Fibroblast of lung (primary cell): ENCODE measurements around the gene SCMH1. TPM values are rescaled to one million over a fixed set of nuclear protein-coding genes. Genes with fewer than 3 reads are reported as not detected.

Experiments
- DNase-seq, 2 donors: peaks; one replicate each; pipeline versions ENCODE4 v3.0.0 to v3.0.0-alpha.2; 2010; ENCODE audit warnings: low read depth in 2 of 2
- H2AFZ ChIP-seq: 2 replicates; pipeline ENCODE4 v1.5.1; 2012; ENCODE audit warnings: low read length, control low read depth, inconsistent platforms
- H3K27ac ChIP-seq: 2 replicates; pipeline ENCODE4 v1.5.1; 2011; ENCODE audit warnings: low read length, control low read depth; ENCODE audit not compliant: insufficient read depth
- H3K27me3 ChIP-seq: 2 replicates; pipeline ENCODE4 v1.5.1; 2011; ENCODE audit warnings: mild to moderate bottlenecking, low read length; ENCODE audit not compliant: control insufficient read depth, insufficient read depth
- H3K36me3 ChIP-seq: 2 replicates; pipeline ENCODE4 v1.5.1; 2011; ENCODE audit warnings: low read length; ENCODE audit not compliant: control insufficient read depth, insufficient read depth
- H3K4me1 ChIP-seq: 2 replicates; pipeline ENCODE4 v1.5.1; 2011; ENCODE audit warnings: low read length; ENCODE audit not compliant: control insufficient read depth, insufficient read depth; ENCODE audit errors: extremely low read depth
- H3K4me2 ChIP-seq: 2 replicates; pipeline ENCODE4 v1.5.1; 2011; ENCODE audit warnings: low read length, control low read depth; ENCODE audit not compliant: insufficient read depth; ENCODE audit errors: extremely low read depth
- H3K4me3 ChIP-seq, 4 experiments: fragments of 200-600 bp in 1 of 4; sonication (generic) in 1 of 4; replicated peaks in 1 of 4; 2 replicates each; pipeline ENCODE4 v1.5.1; 2011 to 2016; ENCODE audit warnings: low read length in 4 of 4, low read depth in 3 of 4, mild to moderate bottlenecking in 3 of 4, control low read depth in 2 of 4, inconsistent platforms in 1 of 4, mixed read lengths in 1 of 4; ENCODE audit not compliant: insufficient read depth in 1 of 4; ENCODE audit errors: control extremely low read depth in 1 of 4
- H3K79me2 ChIP-seq: 2 replicates; pipeline ENCODE4 v1.5.1; 2012; ENCODE audit warnings: mild to moderate bottlenecking, low read length, inconsistent platforms; ENCODE audit not compliant: control insufficient read depth, insufficient read depth
- H3K9ac ChIP-seq: 2 replicates; pipeline ENCODE4 v1.5.1; 2011; ENCODE audit warnings: mild to moderate bottlenecking, low read length, control low read depth; ENCODE audit not compliant: insufficient read depth
- H3K9me3 ChIP-seq: 2 replicates; pipeline ENCODE4 v1.5.1; 2012; ENCODE audit warnings: low read depth, low read length; ENCODE audit not compliant: control insufficient read depth, insufficient read depth
- H4K20me1 ChIP-seq: 2 replicates; pipeline ENCODE4 v1.5.1; 2011; ENCODE audit warnings: low read length; ENCODE audit not compliant: control insufficient read depth, insufficient read depth; ENCODE audit errors: extremely low read depth
- EZH2 ChIP-seq: IDR thresholded peaks from 2 replicates; pipeline ENCODE4 v1.5.1; 2012; ENCODE audit warnings: low read length, control low read depth, mild to moderate bottlenecking; ENCODE audit errors: missing control alignments
- polyA plus RNA-seq, 2 donors: library from polyadenylated mRNA; depleted of rRNA in 1 of 2; stranded (reverse) in 1 of 2; unstranded in 1 of 2; fragments of >200 nt; gene quantifications; 2 replicates each; pipeline ENCODE4 v1.2.1, GENCODE V29; 2011 to 2012; ENCODE audit warnings: missing spikeins in 1 of 2
- total RNA-seq: library from RNA; depleted of rRNA; stranded (reverse); fragments of >200 nt; gene quantifications from 2 replicates; pipeline ENCODE4 v1.2.1, GENCODE V29; 2014
- TF ChIP-seq, protein P1 (sequence below), 2 donors: IDR thresholded peaks in 1 of 2; conservative IDR thresholded peaks in 1 of 2; 1 replicate in 1 of 2; 2 replicates in 1 of 2; pipeline ENCODE4 v1.5.1; 2011 to 2012; ENCODE audit warnings: low read length in 2 of 2, control low read depth in 1 of 2, inconsistent platforms in 1 of 2, low read depth in 1 of 2, mild to moderate bottlenecking in 1 of 2

The SCMH1 gene
- total and polyA plus RNA-seq, 2 donors (not counting 1 experiment from before 2014, with no cell fraction given) = 20.8 to 24.8 TPM

DNA sequence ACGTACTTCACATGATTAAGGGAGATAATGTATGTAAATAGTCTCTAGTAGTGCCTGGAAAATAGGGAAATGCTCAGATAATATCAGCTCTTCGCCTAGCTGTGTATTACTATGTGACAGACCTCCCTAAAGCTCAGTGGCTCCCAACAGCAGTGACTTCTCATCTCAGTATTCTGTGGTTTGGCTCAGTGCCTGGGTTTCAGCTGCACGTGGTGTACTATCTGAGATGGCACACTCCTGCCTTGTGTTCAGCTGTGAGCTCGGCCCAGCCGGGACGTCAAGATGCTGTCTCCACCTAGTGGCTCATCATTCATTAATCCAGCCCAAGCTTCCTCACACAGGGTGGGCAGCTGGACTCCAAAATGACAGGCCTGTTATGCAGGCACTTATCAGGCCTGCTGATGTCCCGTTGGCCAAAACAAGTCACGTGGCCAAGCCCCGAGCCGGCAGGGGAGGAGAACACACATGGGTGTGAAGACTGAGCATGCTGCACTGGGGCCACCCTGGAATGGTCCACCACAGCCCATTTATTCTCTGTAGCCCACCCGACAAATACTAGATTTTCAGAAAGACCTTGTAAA, 238.4 kb downstream of the SCMH1 start:
- Histone ChIP-seq H3K79me2 (no peaks in the 10 kb centered on the region), H3K27me3 (no peaks in the 10 kb centered on the region), H3K9me3 (no peaks in the 10 kb centered on the region), H3K4me3 (no peak overlapping the region), H3K36me3 (peaks cover 20% of the 10 kb centered on the region), H3K4me1 (peaks cover 6% of the 10 kb centered on the region), H4K20me1 (no peaks in the 10 kb centered on the region), H2AFZ (no peak overlapping the region), H3K4me2 (no peak overlapping the region), H3K9ac (no peak overlapping the region), H3K27ac (peak overlapping the region; percentile 53)
- peak; percentile 98 to 99 for DNase-seq
- TF ChIP-seq, protein P1, sequence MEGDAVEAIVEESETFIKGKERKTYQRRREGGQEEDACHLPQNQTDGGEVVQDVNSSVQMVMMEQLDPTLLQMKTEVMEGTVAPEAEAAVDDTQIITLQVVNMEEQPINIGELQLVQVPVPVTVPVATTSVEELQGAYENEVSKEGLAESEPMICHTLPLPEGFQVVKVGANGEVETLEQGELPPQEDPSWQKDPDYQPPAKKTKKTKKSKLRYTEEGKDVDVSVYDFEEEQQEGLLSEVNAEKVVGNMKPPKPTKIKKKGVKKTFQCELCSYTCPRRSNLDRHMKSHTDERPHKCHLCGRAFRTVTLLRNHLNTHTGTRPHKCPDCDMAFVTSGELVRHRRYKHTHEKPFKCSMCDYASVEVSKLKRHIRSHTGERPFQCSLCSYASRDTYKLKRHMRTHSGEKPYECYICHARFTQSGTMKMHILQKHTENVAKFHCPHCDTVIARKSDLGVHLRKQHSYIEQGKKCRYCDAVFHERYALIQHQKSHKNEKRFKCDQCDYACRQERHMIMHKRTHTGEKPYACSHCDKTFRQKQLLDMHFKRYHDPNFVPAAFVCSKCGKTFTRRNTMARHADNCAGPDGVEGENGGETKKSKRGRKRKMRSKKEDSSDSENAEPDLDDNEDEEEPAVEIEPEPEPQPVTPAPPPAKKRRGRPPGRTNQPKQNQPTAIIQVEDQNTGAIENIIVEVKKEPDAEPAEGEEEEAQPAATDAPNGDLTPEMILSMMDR (conservative IDR thresholded peaks at IDR 0.05 in 1 of 2, IDR thresholded peaks at IDR 0.05 in 1 of 2; ENCODE audit: low read depth in 1 of 2, low read length in 2 of 2) = peak; percentile 55 to 57
- no peak for TF ChIP-seq EZH2

DNA sequence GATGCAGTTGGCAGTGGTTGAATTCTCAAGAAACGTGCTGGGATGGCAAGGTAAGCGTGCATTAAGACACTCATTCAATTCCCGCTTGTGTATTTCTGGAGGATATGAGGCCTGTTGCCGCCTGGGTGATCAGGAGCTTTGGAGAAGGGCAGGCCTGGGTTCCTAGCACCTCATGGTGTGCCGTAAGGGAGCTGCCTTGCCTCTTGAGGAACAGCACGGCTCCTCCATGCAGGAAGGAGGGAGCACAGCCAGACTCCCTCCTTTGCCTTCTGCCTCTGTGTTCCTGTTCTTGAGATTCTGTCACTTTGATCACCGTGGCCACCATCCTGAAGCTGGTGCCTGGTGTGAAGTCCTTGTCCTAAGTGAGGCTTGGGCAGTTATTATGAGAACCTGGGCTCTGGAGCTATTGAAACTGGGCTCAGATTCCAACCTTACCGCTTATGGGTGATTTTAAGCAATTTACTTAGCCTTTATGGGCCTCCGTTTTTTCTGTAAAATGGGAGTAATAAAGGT, 238.9 kb downstream of the SCMH1 start:
- Histone ChIP-seq H3K27ac (peak overlapping the region; percentile 53), H2AFZ (no peak overlapping the region), H3K4me3 (no peak overlapping the region), H4K20me1 (no peaks in the 10 kb centered on the region), H3K27me3 (no peaks in the 10 kb centered on the region), H3K4me1 (peaks cover 6% of the 10 kb centered on the region), H3K36me3 (peaks cover 16% of the 10 kb centered on the region), H3K9ac (no peak overlapping the region), H3K9me3 (no peaks in the 10 kb centered on the region), H3K79me2 (no peaks in the 10 kb centered on the region), H3K4me2 (no peak overlapping the region)
- TF ChIP-seq, protein P1 (conservative IDR thresholded peaks at IDR 0.05 in 1 of 2, IDR thresholded peaks at IDR 0.05 in 1 of 2; ENCODE audit: low read depth in 1 of 2, low read length in 2 of 2) = no peak
- TF ChIP-seq EZH2 = no peak
- DNase-seq = no peak

DNA sequence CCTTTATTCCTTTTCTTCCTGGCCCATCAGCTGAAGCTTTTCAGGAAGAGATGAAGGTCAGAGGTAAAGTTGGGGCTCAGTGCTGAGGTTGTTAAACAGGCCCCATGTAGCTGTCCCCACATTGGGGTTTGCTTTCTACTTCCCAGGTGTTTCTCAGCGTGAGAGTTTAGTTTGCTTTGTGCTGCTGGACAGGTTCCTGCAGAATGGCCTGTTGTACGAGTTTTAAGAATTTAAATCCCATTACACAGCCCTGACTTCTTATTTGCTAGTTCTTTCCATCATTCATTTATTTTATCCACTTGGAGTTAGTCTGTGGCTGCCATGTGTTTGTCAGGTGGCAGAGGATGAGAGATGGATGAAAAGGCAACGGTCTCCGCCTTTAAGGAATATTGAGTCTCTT, 243.4 kb downstream of the SCMH1 start:
- H3K4me3 ChIP-seq = no peak overlapping the region
- peaks cover 6% of the 10 kb centered on the region for H3K4me1 ChIP-seq
- TF ChIP-seq, protein P1 (conservative IDR thresholded peaks at IDR 0.05 in 1 of 2, IDR thresholded peaks at IDR 0.05 in 1 of 2; ENCODE audit: low read depth in 1 of 2, low read length in 2 of 2) = no peak
- no peak for TF ChIP-seq EZH2
- no peaks in the 10 kb centered on the region for H4K20me1 ChIP-seq
- H3K79me2 ChIP-seq = no peaks in the 10 kb centered on the region
- no peak overlapping the region for H3K9ac ChIP-seq
- no peak overlapping the region for H2AFZ ChIP-seq
- H3K27ac ChIP-seq = no peak overlapping the region
- H3K36me3 ChIP-seq = peaks cover 7% of the 10 kb centered on the region
- no peaks in the 10 kb centered on the region for H3K27me3 ChIP-seq
- H3K9me3 ChIP-seq = no peaks in the 10 kb centered on the region
- DNase-seq = no peak
- H3K4me2 ChIP-seq = no peak overlapping the region
